ENCODE measurements around the gene VASN.

Gene VASN

DNA sequence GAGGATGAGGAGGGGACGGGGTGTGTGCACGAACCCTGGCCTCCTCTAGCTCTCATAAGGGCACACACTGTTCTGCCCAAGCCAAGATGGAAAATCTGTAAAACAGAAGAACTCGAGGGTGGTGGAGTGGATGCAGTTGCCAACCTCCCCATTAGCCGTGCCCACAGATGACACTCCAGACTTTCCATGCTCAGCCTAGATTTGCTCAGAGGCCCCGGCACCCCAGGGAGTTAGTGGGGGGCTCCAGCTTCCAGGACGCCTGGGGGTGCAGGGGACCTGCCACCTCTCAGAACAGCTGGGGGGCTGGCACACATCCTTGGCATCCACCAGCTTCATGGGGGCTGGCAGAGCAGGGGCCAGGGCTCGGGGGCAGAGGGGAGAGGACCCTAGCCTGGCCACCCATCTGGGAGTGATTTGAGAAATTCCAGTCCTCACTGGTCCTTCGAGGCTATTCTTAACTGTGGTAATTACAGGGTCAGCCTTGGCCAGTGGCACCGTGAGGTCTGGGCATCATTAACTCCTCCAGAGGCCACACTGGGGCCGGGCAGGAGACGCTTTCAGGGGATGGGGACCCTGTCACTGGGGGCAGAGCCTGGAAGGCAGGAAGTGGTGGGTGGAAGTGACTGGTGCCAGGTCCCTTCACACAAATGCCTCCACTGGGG, 14.3 kb downstream of the VASN start:
- Histone ChIP-seq H3K9me3 (ENCODE audit: insufficient read depth, low read length) (no peaks in the 10 kb centered on the region), H3K36me3 (ENCODE audit: insufficient read depth, insufficient read length, low read length) (peaks cover 55% of the 10 kb centered on the region), H3K27me3 (ENCODE audit: insufficient read depth, insufficient read length) (no peaks in the 10 kb centered on the region), H3K4me3 (ENCODE audit: insufficient read length, low read depth) (no peak overlapping the region), H3K9ac (ENCODE audit: insufficient read length, low read depth) (no peak overlapping the region), H3K4me1 (ENCODE audit: insufficient read depth, insufficient read length) (peaks cover 53% of the 10 kb centered on the region)
- TF ChIP-seq SUZ12 (IDR thresholded peaks at IDR 0.05; ENCODE audit: extremely low read depth, insufficient read depth, insufficient read length) (no peak), ZNF274 (IDR thresholded peaks at IDR 0.05; ENCODE audit: low read depth, low read length) (no peak), YY1 (IDR thresholded peaks at IDR 0.05; ENCODE audit: insufficient read depth, insufficient read length) (no peak)
- DNase-seq (ENCODE audit: low read depth, low spot score): no peak

DNA sequence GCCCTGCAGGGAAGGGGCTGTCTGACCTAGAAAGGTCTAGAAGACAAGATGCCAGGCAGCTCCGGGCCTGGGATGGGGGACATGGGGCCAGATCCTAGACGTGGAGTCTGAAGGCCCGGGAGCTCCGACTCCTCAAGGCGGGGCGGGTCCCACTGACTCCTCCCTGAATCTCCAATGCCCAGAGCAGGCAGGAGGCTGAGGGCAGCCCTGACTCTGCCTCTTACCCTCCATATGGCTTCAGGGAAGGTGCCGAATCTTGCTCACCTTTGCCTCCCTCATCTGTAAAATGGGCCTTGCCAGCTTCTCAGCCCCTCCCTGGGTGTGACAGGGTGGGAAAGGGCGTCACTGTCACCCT, 14.8 kb downstream of the VASN start:
- Histone ChIP-seq H3K36me3 (ENCODE audit: insufficient read depth, insufficient read length, low read length) (peaks cover 50% of the 10 kb centered on the region), H3K4me1 (ENCODE audit: insufficient read depth, insufficient read length) (peaks cover 56% of the 10 kb centered on the region), H3K27me3 (ENCODE audit: insufficient read depth, insufficient read length) (no peaks in the 10 kb centered on the region), H3K4me3 (ENCODE audit: insufficient read length, low read depth) (no peak overlapping the region), H3K9ac (ENCODE audit: insufficient read length, low read depth) (no peak overlapping the region), H3K9me3 (ENCODE audit: insufficient read depth, low read length) (no peaks in the 10 kb centered on the region)
- no peak for DNase-seq (ENCODE audit: low read depth, low spot score)
- no peak for TF ChIP-seq ZNF274 (IDR thresholded peaks at IDR 0.05; ENCODE audit: low read depth, low read length)
- TF ChIP-seq YY1 (IDR thresholded peaks at IDR 0.05; ENCODE audit: insufficient read depth, insufficient read length): no peak
- no peak for TF ChIP-seq SUZ12 (IDR thresholded peaks at IDR 0.05; ENCODE audit: extremely low read depth, insufficient read depth, insufficient read length)

DNA sequence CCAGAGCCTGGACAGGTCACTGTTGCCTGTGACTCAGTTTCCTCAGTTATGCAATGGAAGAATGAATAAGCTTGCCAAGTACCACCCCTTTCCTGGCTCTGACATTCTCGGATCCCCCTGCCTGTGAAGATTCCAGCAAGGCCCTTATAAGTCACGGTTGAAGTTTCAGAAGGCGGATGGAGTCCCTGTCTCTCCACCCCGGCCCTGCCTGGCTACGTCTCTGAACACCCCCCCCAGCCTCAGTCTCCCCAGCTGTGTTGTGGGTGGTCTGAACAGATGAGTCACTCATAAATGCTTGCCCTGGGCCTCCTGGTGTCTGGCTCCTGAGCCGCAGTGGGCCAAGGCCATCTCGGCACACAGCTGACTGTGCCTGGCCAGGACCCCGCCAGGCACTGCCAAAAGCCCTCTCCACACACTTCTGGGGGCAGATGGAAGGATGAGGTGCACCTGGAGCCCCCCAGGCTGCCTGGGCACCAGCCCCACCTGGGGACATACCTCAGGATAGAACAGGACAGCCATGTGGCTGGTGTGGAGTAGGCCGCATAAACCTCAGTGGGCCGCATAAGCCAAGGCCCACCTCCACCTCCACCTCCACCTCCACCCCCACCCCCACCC, 15.4 kb downstream of the VASN start:
- peak overlapping the region; percentile 62 for H3K9ac ChIP-seq (ENCODE audit: insufficient read length, low read depth)
- H3K36me3 ChIP-seq (ENCODE audit: insufficient read depth, insufficient read length, low read length): peaks cover 44% of the 10 kb centered on the region
- TF ChIP-seq YY1 (IDR thresholded peaks at IDR 0.05; ENCODE audit: insufficient read depth, insufficient read length) (no peak), ZNF274 (IDR thresholded peaks at IDR 0.05; ENCODE audit: low read depth, low read length) (no peak), SUZ12 (IDR thresholded peaks at IDR 0.05; ENCODE audit: extremely low read depth, insufficient read depth, insufficient read length) (no peak)
- no peak overlapping the region for H3K4me3 ChIP-seq (ENCODE audit: insufficient read length, low read depth)
- H3K4me1 ChIP-seq (ENCODE audit: insufficient read depth, insufficient read length): peaks cover 57% of the 10 kb centered on the region
- no peaks in the 10 kb centered on the region for H3K27me3 ChIP-seq (ENCODE audit: insufficient read depth, insufficient read length)
- no peak for DNase-seq (ENCODE audit: low read depth, low spot score)
- no peaks in the 10 kb centered on the region for H3K9me3 ChIP-seq (ENCODE audit: insufficient read depth, low read length)

DNA sequence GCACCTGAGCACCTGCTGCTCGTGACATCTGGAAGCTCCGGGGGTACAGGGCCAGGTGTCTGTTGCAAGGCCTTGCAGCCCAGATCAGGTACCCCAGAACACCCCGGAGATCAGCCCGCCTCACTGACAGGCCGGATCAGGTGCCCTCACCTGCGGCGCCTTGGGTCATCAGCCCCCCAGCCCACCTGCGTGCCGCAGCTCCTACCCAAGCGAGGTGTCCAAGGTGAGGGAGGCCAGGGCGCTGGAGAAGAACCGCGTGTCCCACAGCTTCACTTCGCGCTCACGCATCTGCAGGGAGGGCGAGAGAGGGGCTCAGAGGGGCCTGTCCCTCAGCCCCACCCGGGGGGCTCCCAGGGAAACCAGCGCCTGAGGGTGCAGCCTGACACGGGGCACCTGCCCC, 16.1 kb downstream of the VASN start:
- peaks cover 37% of the 10 kb centered on the region for H3K36me3 ChIP-seq (ENCODE audit: insufficient read depth, insufficient read length, low read length)

DNA sequence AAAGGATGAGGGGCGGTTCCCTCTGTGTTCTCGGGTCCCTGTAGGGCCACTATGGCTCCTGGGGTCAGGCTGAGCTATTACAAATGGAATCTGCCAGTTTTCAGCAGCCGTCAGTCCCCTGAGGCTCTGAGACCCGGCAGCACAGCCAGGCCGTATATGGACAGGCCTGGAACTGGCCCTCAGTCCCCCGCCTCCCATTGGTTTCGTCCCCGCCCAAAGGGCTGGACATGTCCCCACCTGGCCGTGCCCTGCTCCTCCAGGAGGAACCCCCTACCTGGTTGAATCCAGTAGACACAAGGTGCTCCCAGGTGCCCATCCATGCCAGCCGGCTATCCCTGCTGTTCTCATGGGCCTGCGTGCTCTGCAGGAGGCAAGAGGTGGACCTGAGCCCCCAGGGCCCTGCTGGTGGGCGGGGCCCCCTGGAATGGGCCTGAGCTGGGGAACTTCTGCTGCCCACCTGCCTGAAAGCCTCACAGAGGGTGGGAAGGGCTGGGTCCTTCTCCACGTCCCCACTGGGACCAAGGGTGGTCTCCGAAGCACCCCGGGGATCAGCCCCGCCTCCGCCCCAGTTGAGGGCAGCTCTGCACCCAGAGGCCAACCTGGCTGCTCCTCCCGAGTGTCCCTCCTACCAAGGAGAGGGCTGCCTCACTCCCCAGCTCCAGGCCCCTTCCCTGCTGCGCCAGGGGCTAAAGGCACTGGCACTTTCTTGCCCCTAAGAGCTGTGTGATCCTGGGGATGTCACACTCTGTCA, 16.8 kb downstream of the VASN start:
- Histone ChIP-seq H3K4me3 (ENCODE audit: insufficient read length, low read depth) (no peak overlapping the region), H3K27me3 (ENCODE audit: insufficient read depth, insufficient read length) (no peaks in the 10 kb centered on the region), H3K36me3 (ENCODE audit: insufficient read depth, insufficient read length, low read length) (peaks cover 31% of the 10 kb centered on the region), H3K4me1 (ENCODE audit: insufficient read depth, insufficient read length) (peaks cover 70% of the 10 kb centered on the region), H3K9ac (ENCODE audit: insufficient read length, low read depth) (peak overlapping the region; percentile 47), H3K9me3 (ENCODE audit: insufficient read depth, low read length) (no peaks in the 10 kb centered on the region)
- no peak for DNase-seq (ENCODE audit: low read depth, low spot score)
- TF ChIP-seq YY1 (IDR thresholded peaks at IDR 0.05; ENCODE audit: insufficient read depth, insufficient read length): no peak
- no peak for TF ChIP-seq SUZ12 (IDR thresholded peaks at IDR 0.05; ENCODE audit: extremely low read depth, insufficient read depth, insufficient read length)
- no peak for TF ChIP-seq ZNF274 (IDR thresholded peaks at IDR 0.05; ENCODE audit: low read depth, low read length)

More for the DNA sequence above, 16.1 kb downstream of the VASN start:
- Histone ChIP-seq H3K9ac (ENCODE audit: insufficient read length, low read depth) (peak overlapping the region; percentile 7), H3K27me3 (ENCODE audit: insufficient read depth, insufficient read length) (no peaks in the 10 kb centered on the region), H3K4me3 (ENCODE audit: insufficient read length, low read depth) (no peak overlapping the region), H3K9me3 (ENCODE audit: insufficient read depth, low read length) (no peaks in the 10 kb centered on the region), H3K4me1 (ENCODE audit: insufficient read depth, insufficient read length) (peaks cover 63% of the 10 kb centered on the region)
- TF ChIP-seq ZNF274 (IDR thresholded peaks at IDR 0.05; ENCODE audit: low read depth, low read length) (no peak), YY1 (IDR thresholded peaks at IDR 0.05; ENCODE audit: insufficient read depth, insufficient read length) (no peak), SUZ12 (IDR thresholded peaks at IDR 0.05; ENCODE audit: extremely low read depth, insufficient read depth, insufficient read length) (no peak)
- DNase-seq (ENCODE audit: low read depth, low spot score): no peak

DNA sequence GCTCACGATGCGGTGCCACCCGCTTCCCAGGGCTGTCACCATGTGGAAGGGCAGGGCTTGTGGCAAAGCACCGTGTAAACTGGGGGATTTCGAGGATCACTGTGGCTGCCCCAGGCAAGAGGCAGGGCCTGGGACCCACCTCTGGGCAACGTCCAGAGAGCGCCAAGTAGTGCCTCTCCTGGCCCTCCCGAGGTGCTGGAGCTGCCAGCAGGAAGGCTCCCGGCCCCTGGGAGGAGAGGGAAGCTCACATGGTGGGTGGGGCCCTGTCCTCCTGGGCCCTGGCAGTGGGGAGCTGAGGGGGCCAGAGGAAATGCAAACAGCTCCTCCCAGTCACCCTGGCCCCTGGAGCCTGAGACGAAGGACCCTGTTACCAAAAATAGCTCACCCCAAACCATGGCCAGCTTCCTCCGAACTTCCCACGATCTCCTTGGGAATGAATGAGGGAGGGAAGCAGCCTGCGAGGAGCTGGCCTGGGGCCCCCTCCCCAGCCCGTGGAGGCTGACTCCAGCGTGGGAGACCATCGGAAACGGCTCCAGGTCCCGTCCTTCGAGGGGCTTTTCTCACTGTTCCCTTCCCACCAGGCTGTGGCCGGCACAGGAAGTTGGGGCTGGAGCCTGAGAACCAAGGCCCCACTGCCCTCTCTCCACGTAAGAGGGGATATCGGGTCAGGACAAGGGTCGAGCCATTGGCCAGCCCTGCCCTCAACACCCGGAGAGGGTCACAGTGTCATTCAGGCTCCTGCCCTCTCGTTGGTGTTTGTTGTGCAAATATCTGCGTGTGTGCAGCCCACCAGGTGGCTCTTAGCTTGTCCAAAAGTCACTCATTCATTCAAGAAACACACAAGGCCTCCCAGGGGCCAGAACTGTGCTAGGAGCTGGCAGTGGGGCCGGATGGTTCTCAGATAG, 17.7 kb downstream of the VASN start:
- Histone ChIP-seq H3K27me3 (ENCODE audit: insufficient read depth, insufficient read length) (no peaks in the 10 kb centered on the region), H3K4me3 (ENCODE audit: insufficient read length, low read depth) (no peak overlapping the region), H3K9ac (ENCODE audit: insufficient read length, low read depth) (peak overlapping the region; percentile 47), H3K9me3 (ENCODE audit: insufficient read depth, low read length) (no peaks in the 10 kb centered on the region), H3K4me1 (ENCODE audit: insufficient read depth, insufficient read length) (peaks cover 68% of the 10 kb centered on the region), H3K36me3 (ENCODE audit: insufficient read depth, insufficient read length, low read length) (peaks cover 23% of the 10 kb centered on the region)
- DNase-seq (ENCODE audit: low read depth, low spot score): no peak
- no peak for TF ChIP-seq SUZ12 (IDR thresholded peaks at IDR 0.05; ENCODE audit: extremely low read depth, insufficient read depth, insufficient read length)
- no peak for TF ChIP-seq YY1 (IDR thresholded peaks at IDR 0.05; ENCODE audit: insufficient read depth, insufficient read length)
- TF ChIP-seq ZNF274 (IDR thresholded peaks at IDR 0.05; ENCODE audit: low read depth, low read length): no peak
